ENCODE results near the gene AFF2.

The AFF2 gene

DNA sequence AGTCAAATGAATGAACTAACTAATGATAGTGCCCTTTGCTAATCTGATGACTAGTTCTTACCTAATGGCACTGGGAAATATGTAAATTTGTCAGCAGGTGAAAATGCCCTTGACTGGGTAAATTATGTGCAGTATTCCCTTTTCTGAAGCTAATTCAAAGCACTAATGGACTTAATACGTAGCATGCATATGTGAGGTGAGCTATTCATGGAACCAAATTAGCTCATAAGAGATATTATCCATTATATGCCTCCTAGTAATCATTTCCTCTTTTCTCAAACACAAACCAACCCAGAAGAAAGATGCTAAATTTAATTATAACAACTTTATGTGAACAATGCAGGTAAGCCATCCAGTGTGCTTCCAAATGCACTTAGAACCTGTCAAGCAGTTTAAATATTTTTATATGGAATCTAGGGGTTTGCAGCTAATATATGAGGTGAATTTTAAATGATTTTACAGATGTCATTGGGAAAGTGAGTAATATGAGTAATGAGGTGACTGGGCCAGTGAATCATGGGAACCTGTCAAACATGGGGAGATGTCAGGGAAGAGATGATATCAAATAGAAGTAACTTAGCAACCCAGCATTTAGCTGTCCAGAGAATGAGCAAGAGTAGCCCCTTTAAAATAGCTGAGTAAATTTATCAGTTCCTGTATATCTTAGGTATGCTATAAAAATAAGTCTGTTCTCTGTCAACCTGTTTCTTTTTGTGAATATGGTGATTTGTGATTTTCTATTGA, 315.0 kb downstream of the AFF2 start:
- DNase-seq (ENCODE audit: extremely low read depth in 1 of 2, low read depth in 1 of 2) = no peak

GRCh38 chrX:148823986-148824385, 323.6 kb downstream of the AFF2 start:
- DNase-seq (ENCODE audit: extremely low read depth in 1 of 2, low read depth in 1 of 2) = no peak

DNA sequence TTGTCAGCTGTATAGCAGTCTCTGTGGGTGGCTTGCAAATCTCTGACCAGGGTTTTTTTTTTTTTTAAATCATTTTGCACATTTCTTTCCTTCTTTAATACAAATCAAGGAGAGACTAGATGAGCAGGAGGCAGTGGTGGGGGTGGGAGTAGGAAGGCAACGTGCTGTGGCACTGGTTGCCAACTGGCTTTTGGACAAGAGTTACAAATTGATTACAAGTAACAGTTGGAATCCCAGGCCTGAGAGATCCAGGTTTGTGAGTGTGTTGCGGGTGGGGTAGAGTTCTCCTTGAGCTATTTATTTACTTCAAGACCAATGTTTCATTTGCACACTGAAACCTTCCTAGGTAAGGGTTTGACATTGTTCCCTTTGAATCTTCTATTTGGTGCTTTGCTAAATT, 325.3 kb downstream of the AFF2 start:
- DNase-seq (ENCODE audit: extremely low read depth in 1 of 2, low read depth in 1 of 2) = no peak

DNA sequence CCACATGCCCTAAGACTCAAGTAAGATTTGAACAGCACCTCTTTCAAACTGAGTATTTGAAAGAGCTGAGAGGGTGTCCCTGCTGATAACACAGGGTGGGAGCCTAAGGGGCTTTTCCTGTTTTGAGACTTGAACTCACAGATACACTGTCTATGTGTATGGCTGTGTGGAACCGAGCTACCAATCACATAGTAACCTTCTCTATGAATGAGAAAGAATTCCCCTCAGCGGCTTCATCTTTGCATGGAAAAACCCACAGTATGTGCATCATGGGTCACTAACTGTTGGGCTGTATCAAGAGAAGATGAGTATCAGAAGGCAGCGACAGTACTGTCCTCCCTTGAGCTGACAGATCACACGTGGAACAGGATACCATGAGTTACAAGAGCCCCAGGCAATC, 336.3 kb downstream of the AFF2 start:
- no peak for DNase-seq (ENCODE audit: extremely low read depth in 1 of 2, low read depth in 1 of 2)

DNA sequence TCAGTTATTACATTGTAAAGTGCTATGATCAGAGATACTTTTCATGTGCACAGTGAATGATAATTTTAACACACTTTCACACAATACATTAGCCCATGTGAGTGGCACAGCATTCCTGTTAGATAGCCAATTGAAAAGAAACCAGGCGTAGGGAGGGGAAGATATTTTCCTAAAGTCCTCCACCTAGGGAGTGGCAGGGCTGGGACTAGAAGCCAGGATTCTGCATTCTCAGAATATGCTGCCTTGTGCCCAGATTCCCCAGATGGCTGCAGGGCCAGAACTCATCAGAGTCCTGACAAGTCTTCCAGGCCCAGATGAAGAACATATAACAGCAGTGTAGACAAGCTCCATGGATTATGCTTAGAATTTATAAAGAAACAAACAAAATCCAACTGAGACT, 350.2 kb downstream of the AFF2 start:
- no peak for DNase-seq (ENCODE audit: extremely low read depth in 1 of 2, low read depth in 1 of 2)

DNA sequence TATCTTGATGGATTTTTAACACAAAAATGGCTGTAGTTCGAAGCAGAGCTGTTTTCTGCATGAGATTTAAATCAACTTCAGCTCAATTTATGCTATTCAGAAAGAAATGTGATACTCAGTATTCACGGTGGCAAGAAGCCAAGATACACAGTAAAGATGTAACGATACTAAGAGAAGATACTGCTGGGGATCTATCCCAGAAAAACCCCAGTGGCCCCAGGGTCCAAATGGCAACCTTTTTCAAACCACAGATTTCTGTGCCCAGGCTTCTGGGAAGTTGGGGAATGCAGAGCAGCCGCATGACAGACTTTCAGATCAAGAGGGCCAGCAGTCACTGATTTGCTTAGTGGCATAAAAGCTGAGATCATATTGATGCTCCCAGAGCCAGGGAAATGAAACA, 353.9 kb downstream of the AFF2 start:
- DNase-seq (ENCODE audit: extremely low read depth in 1 of 2, low read depth in 1 of 2) = no peak

- no peak for DNase-seq (ENCODE audit: extremely low read depth in 1 of 2, low read depth in 1 of 2)
Measured at GRCh38 chrX:148856505-148856904, 356.1 kb downstream of the AFF2 start.

GRCh38 chrX:148865277-148866210, 365.1 kb downstream of the AFF2 start:
- no peak for DNase-seq (ENCODE audit: extremely low read depth in 1 of 2, low read depth in 1 of 2)

DNA sequence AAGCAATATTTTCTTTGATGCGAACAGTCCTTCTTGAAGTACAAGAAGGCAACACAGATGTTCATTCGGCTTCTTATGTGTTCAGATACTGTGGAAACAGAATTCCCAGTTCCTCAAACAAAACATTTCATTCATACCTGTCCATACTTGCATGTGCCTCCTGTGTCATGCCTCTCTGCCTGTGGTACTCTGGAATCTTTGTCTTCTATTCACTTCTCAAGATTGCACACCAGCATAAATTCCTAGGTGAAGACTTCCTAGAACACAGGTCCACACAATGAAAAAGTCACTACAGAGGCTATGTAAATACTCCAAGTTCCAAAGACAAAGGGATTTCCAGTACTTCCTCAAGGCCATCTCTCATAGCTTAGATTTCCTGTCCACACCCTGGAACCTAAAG, 367.2 kb downstream of the AFF2 start:
- DNase-seq (ENCODE audit: extremely low read depth in 1 of 2, low read depth in 1 of 2) = no peak

- no peak for DNase-seq (ENCODE audit: extremely low read depth in 1 of 2, low read depth in 1 of 2)
Measured at GRCh38 chrX:148871422-148872160, 371.2 kb downstream of the AFF2 start.

DNA sequence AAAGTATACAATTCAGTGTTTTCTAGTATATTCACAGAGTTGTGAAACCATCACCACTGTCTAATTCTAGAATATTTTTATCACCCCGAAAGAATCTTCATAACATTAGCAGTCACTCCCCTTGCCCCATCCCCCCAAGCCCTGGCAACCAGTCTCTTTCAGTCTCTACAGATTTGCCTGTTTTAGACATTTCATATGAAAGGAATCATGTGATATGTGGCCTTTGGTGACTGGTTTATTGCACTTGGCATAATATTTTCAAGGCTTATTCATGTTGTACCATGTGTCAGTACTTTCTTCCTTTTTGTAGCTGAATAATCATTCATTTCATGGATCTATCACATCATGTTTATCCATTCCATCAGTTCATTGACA, 371.7 kb downstream of the AFF2 start:
- DNase-seq (ENCODE audit: extremely low read depth in 1 of 2, low read depth in 1 of 2) = no peak

DNA sequence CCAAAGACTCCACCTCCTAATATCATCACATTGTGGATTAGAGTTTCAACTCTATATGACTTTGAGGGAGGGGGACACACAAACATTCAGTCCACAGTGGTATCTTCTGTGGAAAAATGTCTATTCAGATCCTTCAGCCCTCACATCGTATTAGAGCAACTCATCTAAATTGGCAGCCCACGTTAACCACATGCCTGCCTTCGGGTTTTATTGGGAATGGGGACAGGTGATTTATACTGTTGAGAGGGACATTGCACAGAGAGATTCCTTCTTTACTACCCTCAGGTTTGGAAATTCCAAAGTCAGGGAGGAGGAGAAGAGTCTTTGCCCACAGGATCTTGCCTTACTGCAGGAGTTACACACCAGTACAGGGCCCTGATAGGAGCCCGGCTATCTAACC, 372.5 kb downstream of the AFF2 start:
- no peak for DNase-seq (ENCODE audit: extremely low read depth in 1 of 2, low read depth in 1 of 2)

- no peak for DNase-seq (ENCODE audit: extremely low read depth in 1 of 2, low read depth in 1 of 2)
Measured at GRCh38 chrX:148874636-148875246, 374.3 kb downstream of the AFF2 start.

GRCh38 chrX:148878371-148878770, 378.0 kb downstream of the AFF2 start:
- no peak for DNase-seq (ENCODE audit: extremely low read depth in 1 of 2, low read depth in 1 of 2)

DNA sequence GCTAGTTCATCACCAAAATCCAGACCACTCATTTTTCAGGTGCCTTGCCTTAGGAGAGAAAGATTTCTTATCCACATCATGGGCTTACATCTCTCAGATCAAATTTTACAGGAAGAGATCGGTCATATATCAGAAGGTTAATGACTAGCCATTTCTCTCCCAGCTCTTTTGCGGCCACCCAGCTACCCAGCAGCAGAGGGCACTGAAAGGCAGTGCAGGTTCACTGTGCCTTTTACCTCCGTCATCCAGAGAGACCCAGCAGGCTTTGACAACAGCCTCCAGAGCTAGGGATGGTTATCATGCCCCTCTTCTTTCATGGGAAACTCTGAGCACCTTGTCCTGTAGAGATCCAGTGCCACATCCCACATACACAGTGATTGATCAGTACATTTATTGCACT, 384.8 kb downstream of the AFF2 start:
- DNase-seq (ENCODE audit: extremely low read depth in 1 of 2, low read depth in 1 of 2) = no peak

GRCh38 chrX:148893395-148893794, 393.0 kb downstream of the AFF2 start:
- no peak for DNase-seq (ENCODE audit: extremely low read depth in 1 of 2, low read depth in 1 of 2)

- no peak for DNase-seq (ENCODE audit: extremely low read depth in 1 of 2, low read depth in 1 of 2)
Measured at GRCh38 chrX:148902581-148902980, 402.2 kb downstream of the AFF2 start.

GRCh38 chrX:148903176-148903575, 402.8 kb downstream of the AFF2 start:
- no peak for DNase-seq (ENCODE audit: extremely low read depth in 1 of 2, low read depth in 1 of 2)

DNA sequence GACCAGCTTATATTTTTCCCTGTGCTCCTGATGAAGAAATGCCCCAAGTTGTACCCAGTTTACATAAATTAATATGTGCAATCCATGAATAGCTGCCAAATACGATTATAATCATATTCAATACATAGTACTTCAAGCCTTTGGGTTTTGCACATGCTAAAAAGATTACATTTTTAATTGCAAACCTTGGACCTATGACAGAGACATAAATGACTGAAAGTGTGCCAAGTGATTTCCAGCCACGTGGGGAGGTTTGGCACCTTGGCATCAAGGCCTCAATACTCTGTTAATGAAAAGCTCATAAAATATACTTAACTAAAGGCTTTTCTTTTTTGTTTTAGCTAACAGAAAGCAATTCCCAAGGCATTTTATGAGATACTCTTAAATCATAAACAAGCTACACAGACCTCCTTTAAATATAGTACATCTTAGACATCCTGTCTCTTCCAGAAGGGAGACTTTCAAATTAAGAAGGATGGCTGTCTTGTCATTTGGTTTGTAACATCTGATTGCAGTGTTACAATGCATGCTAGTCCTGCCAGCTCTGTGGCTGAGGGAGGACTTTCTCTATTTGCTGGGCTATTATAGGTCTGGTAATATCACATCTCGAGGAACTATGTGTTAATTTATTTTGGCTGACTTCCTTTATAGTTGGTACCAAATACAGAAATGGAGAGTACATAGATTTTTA, 404.1 kb downstream of the AFF2 start:
- DNase-seq (ENCODE audit: extremely low read depth in 1 of 2, low read depth in 1 of 2) = no peak

DNA sequence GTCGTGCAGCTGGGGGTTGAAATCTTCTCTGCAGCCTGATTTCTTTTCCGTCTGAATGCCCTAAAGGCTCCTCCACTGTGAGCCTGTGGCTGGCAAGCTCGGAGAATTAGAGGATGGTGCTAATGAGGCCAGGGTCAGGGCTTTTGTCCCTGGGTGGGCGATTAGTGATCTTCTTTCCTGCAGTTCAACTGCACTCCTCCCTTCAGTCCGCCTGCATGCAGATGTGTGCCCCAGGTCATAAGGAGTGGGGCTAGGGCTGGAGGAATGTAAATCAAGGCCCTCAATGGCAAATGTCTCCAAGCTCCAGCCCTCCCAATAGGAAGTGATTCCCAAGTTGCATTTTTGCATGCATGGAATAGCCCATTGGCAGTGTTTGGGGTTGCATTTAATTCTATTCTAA, 405.0 kb downstream of the AFF2 start:
- DNase-seq (ENCODE audit: extremely low read depth in 1 of 2, low read depth in 1 of 2) = no peak
